WTC11 (cell line): ENCODE data around the gene MPP2. TPM values are rescaled to one million over a fixed set of nuclear protein-coding genes. Genes with fewer than 3 reads are reported as not detected.

Experiments
- ATAC-seq: fragments of 200-7000 bp; cut with Tn5 transposase; 2 replicates; pipeline ENCODE4 v1.10.0; 2021; ENCODE audit warnings: mild to moderate bottlenecking, moderate library complexity
- CTCF ChIA-PET: fragments of 300-600 bp; sonication (Branson Sonifier 250); formaldehyde crosslinking; loops from one replicate; lab custom pipeline; 2021; ENCODE audit warnings: antibody characterized with exemption; lab: Charles Lee
- POLR2A ChIA-PET: fragments of 350-600 bp; sonication (Branson Sonifier 250); formaldehyde crosslinking; loops from one replicate; lab custom pipeline; 2021; ENCODE audit warnings: antibody characterized with exemption; lab: Charles Lee
- DNase-seq: peaks from one replicate; pipeline ENCODE4 v3.0.0; 2021; ENCODE audit warnings: low spot score
- H3K27ac Mint-ChIP-seq: 2 replicates; pipeline ENCODE4 v1.8.0; 2021; ENCODE audit warnings: mixed read lengths
- H3K27me3 Mint-ChIP-seq: 2 replicates; pipeline ENCODE4 v1.8.0; 2021; ENCODE audit warnings: low read depth, mild to moderate bottlenecking, moderate library complexity, mixed read lengths
- H3K36me3 Mint-ChIP-seq: 2 replicates; pipeline ENCODE4 v1.8.0; 2021; ENCODE audit warnings: mixed read lengths
- H3K4me1 Mint-ChIP-seq: 2 replicates; pipeline ENCODE4 v1.8.0; 2022; ENCODE audit warnings: mixed read lengths
- H3K4me3 Mint-ChIP-seq: 2 replicates; pipeline ENCODE4 v1.8.0; 2021; ENCODE audit warnings: mild to moderate bottlenecking, moderate library complexity, mixed read lengths
- H3K9me3 Mint-ChIP-seq: 2 replicates; pipeline ENCODE4 v1.8.0; 2021; ENCODE audit warnings: mixed read lengths
- AR ChIP-seq: fragments of 250-450 bp; sonication (Bioruptor Pico); IDR thresholded peaks from 2 replicates; pipeline ENCODE4 v1.9.0; 2021; ENCODE audit warnings: mild to moderate bottlenecking
- ATF6 ChIP-seq: sonication (generic); formaldehyde crosslinking; IDR thresholded peaks from 2 replicates; pipeline ENCODE4 v1.8.1; 2023; ENCODE audit warnings: mild to moderate bottlenecking, missing genetic modification reagents
- CBFB ChIP-seq: sonication (generic); formaldehyde crosslinking; IDR thresholded peaks from 2 replicates; pipeline ENCODE4 v1.8.1; 2022; ENCODE audit warnings: mild to moderate bottlenecking, low read depth, missing genetic modification reagents
- FOXP4 ChIP-seq: sonication (generic); formaldehyde crosslinking; IDR thresholded peaks from 2 replicates; pipeline ENCODE4 v1.8.0; 2022; ENCODE audit warnings: mild to moderate bottlenecking, missing genetic modification reagents
- GTF2I ChIP-seq: fragments of 250-450 bp; sonication (Bioruptor Pico); conservative IDR thresholded peaks from 2 replicates; pipeline ENCODE4 v1.4.0; 2021; ENCODE audit warnings: mild to moderate bottlenecking
- HMGXB4 ChIP-seq: sonication (generic); formaldehyde crosslinking; IDR thresholded peaks from 2 replicates; pipeline ENCODE4 v1.8.1; 2023; ENCODE audit warnings: mild to moderate bottlenecking, moderate library complexity, missing genetic modification reagents
- PRDM15 ChIP-seq: sonication (generic); formaldehyde crosslinking; IDR thresholded peaks from 2 replicates; pipeline ENCODE4 v1.8.0; 2022; ENCODE audit warnings: missing genetic modification reagents
- TEAD1 ChIP-seq: sonication (generic); formaldehyde crosslinking; IDR thresholded peaks from 2 replicates; pipeline ENCODE4 v1.8.0; 2022; ENCODE audit warnings: mild to moderate bottlenecking, missing genetic modification reagents
- TEAD4 ChIP-seq: sonication (generic); formaldehyde crosslinking; IDR thresholded peaks from 2 replicates; pipeline ENCODE4 v1.8.0; 2022; ENCODE audit warnings: mild to moderate bottlenecking, missing genetic modification reagents
- ZNF138 ChIP-seq: sonication (generic); formaldehyde crosslinking; conservative IDR thresholded peaks from 2 replicates; pipeline ENCODE4 v1.8.1; 2022; ENCODE audit warnings: mild to moderate bottlenecking, moderate library complexity, missing genetic modification reagents
- ZNF219 ChIP-seq: sonication (generic); formaldehyde crosslinking; IDR thresholded peaks from 2 replicates; pipeline ENCODE4 v1.8.0; 2023; ENCODE audit warnings: missing genetic modification reagents, mild to moderate bottlenecking, borderline replicate concordance
- ZNF232 ChIP-seq: sonication (generic); formaldehyde crosslinking; IDR thresholded peaks from 2 replicates; pipeline ENCODE4 v1.8.0; 2022; ENCODE audit warnings: mild to moderate bottlenecking, missing genetic modification reagents
- ZNF263 ChIP-seq: sonication (generic); formaldehyde crosslinking; IDR thresholded peaks from 2 replicates; pipeline ENCODE4 v1.8.1; 2022; ENCODE audit warnings: low read depth, mild to moderate bottlenecking, moderate library complexity, missing genetic modification reagents
- ZNF317 ChIP-seq: sonication (generic); formaldehyde crosslinking; IDR thresholded peaks from 2 replicates; pipeline ENCODE4 v1.8.1; 2023; ENCODE audit warnings: low read depth, mild to moderate bottlenecking, moderate library complexity, missing genetic modification reagents, borderline replicate concordance
- ZSCAN18 ChIP-seq: fragments of 250-450 bp; sonication (Bioruptor Pico); IDR thresholded peaks from 2 replicates; pipeline ENCODE4 v2.1.2; 2022; ENCODE audit warnings: mild to moderate bottlenecking, moderate library complexity
- total RNA-seq: library from RNA; stranded (reverse); gene quantifications from 3 replicates; pipeline ENCODE4 v1.2.3, GENCODE V29; 2021

MPP2 gene
- total RNA-seq, 1 experiment from 2014 or later, result 29.3 TPM

GRCh38 chr17:43879723-43880419 lies 27.5 kb downstream of the MPP2 start:
- no peaks in the 10 kb centered on the region for H3K27me3 Mint-ChIP-seq
- H3K27ac Mint-ChIP-seq, result no peak overlapping the region
- ATAC-seq, result no peak
- TF ChIP-seq ZNF219 (no peak), ZNF232 (CRISPR knock-in tag) (no peak), GTF2I (CRISPR knock-in tag) (no peak), PRDM15 (CRISPR knock-in tag) (no peak), TEAD4 (CRISPR knock-in tag) (no peak), TEAD1 (CRISPR knock-in tag) (no peak), AR (no peak), ZSCAN18 (CRISPR knock-in tag) (no peak), ZNF317 (CRISPR knock-in tag) (no peak), HMGXB4 (CRISPR knock-in tag) (no peak), CBFB (CRISPR knock-in tag) (no peak), FOXP4 (CRISPR knock-in tag) (no peak), ZNF138 (CRISPR knock-in tag) (no peak), ATF6 (CRISPR knock-in tag) (no peak), ZNF263 (CRISPR knock-in tag) (no peak)
- no peak overlapping the region for H3K4me3 Mint-ChIP-seq
- H3K4me1 Mint-ChIP-seq, result peaks cover 14% of the 10 kb centered on the region
- ChIA-PET POLR2A (no interaction called here), CTCF (interaction anchor here (0.6 to 5.4 kb wide), 34 partner anchors 8 to 1538 kb away, joined by 3 to 49 read pairs (median 5); partner anchors contain the start of genes CD300LG, MPP2, NAGS and TMUB2)
- 0 out of 2 replicates have a peak, but pooled peaks cover 2% of the 10 kb centered on the region for H3K36me3 Mint-ChIP-seq
- H3K9me3 Mint-ChIP-seq, result no peaks in the 10 kb centered on the region
- DNase-seq, result no peak
